Uterus (tissue), 2 donors: ENCODE results near the gene ERBIN.

Experiments
- CTCF ChIP-seq, 4 experiments: fragments of 200-600 bp in 2 of 4; fragments of 450-650 bp in 2 of 4; sonication (generic) in 2 of 4; IDR thresholded peaks; one replicate each; pipeline ENCODE4 v1.5.1; 2016 to 2019; ENCODE audit warnings: antibody characterized with exemption in 4 of 4, mild to moderate bottlenecking in 2 of 4, moderate library complexity in 1 of 4
- POLR2A ChIP-seq, 2 donors: fragments of 450-650 bp; IDR thresholded peaks; one replicate each; pipeline ENCODE4 v1.6.1; 2016; ENCODE audit warnings: antibody characterized with exemption in 2 of 2, mild to moderate bottlenecking in 1 of 2, moderate library complexity in 1 of 2

DNA sequence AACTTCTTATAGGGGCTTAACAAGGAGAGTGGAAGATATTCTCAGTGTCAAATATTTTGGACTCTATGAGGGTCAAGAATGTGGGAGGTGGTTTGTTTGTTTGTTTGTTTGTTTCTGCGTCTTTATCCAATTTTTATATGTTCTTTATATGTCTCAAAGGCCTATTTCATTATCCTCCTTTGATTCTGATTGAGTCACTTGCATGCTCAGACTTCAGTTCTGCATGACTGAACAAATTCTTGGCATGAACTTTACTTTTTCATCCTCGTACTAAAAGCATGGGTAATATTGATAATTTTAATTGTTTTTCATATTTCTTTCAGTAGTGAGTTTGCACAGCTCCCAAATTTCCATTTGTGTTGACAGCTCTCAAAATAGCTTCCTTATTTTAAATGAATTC, 19.2 kb upstream of the ERBIN start:
- TF ChIP-seq CTCF (IDR thresholded peaks at IDR 0.05) (no peak), POLR2A (IDR thresholded peaks at IDR 0.05) (no peak)
